Stimulated activated CD8-positive, alpha-beta memory T cell treated with anti-CD3 and anti-CD28 coated beads, Interleukin-7, amount 100 ng/mL, for 4 hours (primary cell): ENCODE results near the gene ASXL3.

Experiments used
- DNase-seq, 2 donors: peaks; one replicate each; pipeline ENCODE4 v3.0.0-alpha.2; 2020; ENCODE audit warnings: low read depth in 2 of 2

The ASXL3 gene

GRCh38 chr18:33660696-33661310 is 82.8 kb downstream of the ASXL3 start:
- DNase-seq = no peak

DNA sequence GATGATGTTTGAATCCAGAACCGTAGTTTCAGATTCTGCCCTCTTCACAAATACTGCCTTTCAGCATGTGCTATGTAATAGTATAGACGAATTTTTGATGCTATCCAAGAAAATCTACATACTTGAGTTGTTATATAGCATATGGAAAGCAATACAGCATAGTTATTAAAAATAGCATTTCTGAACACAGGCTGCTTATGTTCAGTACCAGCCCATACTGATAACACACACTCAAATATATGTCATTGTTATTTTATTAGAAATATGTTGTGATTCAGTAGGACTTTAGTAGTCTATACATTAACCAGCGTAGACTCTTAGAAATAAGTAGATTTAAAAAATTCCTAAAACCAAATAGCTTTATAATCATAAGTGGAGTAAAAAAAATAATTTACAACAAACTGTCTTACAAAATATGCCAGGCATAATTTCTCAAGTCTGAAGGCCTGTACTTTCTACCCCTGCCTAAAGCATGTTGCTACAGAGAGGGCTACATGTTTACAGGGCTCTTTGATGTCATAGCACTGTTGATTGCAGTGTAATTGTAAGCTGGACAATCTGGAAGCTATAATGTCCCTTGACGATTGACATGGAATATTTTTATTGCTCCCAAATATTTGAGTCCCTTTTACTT is 86.3 kb downstream of the ASXL3 start:
- DNase-seq = no peak

- DNase-seq = no peak
Measured at GRCh38 chr18:33665187-33665586, 87.2 kb downstream of the ASXL3 start.

- no peak for DNase-seq
Measured at GRCh38 chr18:33665641-33666040, 87.6 kb downstream of the ASXL3 start.

DNA sequence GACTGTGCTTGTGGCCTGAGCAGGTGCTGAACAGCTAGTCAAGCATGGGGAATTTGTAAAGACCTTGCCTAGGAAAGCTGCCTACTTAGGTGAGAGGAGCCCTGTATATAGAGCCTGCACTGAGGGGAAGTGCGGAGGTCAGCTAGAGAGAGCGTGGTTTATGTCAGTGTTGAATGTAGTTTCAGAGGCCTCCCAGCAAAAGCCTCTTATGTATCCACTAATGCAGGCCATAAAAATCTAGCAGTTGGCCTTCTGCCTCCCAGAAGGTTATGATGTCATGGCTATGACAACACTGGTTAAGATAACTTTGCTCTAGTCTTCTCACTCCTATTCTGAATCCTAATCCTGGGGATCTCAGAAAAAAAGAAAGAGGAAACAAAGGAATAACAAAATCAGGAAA is 88.9 kb downstream of the ASXL3 start:
- no peak for DNase-seq

- no peak for DNase-seq
Measured at GRCh38 chr18:33669589-33669988, 91.6 kb downstream of the ASXL3 start.

GRCh38 chr18:33670029-33670428 is 92.0 kb downstream of the ASXL3 start:
- DNase-seq = no peak

DNA sequence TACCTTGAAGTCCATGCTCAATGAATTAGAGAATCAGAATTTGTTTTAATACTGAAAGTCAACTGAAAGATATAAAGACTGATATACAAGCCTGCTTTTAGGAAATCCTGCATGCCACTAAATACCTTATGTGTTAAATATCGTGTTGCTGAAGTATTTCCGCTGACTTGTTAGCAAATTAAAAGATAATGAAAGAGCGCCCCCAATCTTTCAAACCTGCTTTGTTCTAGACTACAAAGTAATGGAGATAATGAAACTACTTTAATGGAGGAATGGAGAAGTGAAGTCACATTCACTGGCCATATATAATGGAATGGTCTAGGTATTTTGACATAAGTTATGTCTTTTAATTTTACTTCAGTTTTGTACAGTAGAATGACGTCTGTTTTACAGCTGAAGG is 95.7 kb downstream of the ASXL3 start:
- no peak for DNase-seq

- DNase-seq = no peak
Measured at GRCh38 chr18:33676593-33676992, 98.6 kb downstream of the ASXL3 start.

GRCh38 chr18:33677891-33678290 is 99.9 kb downstream of the ASXL3 start:
- DNase-seq = no peak

- DNase-seq = no peak
Measured at GRCh38 chr18:33682436-33682835, 104.4 kb downstream of the ASXL3 start.

DNA sequence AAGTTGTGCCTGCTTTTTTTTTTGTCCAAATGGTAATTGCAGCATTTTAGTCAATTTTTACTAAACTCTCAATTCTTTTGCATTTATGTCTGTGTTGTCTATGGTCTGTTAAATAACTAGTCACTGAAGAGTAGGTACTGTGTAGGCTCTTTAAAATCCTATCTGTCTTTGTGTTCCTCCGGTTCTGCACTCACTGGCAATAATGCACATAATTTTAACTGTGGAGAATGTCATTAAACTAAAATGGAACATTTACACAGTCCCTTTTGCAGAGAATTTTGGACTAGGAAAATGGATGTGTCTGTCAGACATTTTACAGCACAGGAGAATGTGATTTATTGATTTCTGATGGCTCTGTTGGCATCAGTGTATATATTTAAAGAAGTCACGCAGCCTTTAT is 116.6 kb downstream of the ASXL3 start:
- no peak for DNase-seq

DNA sequence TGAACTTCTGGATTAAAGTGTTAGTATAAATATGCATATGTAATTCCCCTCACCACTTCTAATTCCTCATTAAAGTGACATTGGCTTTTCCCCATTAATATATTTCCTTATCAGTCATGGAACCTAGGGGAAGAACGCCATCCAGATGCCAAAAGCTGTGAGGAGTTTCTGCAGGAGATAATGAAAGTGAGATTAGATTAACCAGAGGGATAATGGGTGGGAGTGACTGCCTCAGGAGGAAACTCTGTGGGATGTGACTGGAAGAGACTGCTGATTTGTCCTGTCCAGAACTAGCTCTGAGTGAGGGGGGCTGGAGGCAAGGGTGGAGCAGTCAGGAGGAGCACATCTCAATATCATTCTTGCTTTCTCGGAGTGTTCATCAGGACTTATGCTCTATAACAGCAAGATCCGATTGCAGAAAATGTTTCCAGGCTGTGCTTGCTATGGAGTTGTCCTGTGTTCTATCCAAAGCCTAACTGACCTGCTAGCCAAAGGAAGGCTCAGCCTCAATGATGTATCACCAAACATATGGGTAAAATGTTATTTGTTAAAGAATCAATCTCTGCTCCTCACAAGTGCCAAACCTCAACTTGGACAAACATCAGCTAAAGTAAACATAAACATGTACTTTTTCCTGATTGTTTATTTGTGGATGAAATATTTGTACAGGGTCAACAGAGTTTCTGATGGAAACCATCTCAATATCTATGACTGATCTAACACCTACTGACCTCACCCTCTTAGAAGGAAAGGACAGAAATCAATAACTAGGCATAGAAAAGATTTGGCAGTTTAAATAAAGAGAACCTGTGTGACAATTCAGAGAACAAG is 118.5 kb downstream of the ASXL3 start:
- DNase-seq = no peak

DNA sequence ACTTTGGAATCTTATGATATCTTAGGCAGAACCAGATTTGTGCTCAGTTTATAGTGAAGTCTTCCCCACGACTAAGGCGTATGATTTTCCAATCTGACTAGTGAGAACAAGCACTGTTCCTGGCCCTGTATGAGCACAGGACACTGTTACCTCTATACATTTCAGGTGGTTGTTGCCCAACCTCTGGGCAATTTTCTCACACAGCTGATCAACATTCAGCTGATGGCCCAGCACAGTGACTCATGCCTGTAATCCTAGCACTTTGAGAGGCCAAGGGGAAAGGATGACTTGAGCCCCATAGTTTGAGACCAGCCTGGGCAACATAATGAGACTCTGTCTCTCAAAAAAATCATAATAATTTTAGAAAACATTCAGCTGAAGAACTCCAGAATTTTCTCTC is 119.5 kb downstream of the ASXL3 start:
- DNase-seq = no peak

DNA sequence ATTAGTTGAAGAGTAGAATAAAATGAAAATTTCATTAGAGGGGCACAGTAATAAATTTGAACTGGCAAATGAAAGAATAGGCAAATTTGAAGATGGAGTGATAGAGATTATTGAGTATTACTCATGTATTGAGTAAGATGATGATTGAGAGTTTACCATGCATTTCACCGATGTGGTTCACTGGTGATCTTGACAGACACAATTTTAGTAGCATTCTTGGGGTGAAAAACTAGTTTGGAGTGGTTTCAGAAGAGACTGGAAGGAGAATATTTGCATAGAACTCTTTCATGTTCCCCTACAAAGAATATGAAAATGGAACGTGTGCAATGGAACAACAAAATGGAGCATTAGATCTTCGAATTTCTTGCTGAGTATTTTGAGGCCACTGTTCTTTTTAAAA is 121.4 kb downstream of the ASXL3 start:
- no peak for DNase-seq

GRCh38 chr18:33700513-33700976 is 122.5 kb downstream of the ASXL3 start:
- DNase-seq = no peak

GRCh38 chr18:33702625-33703024 is 124.6 kb downstream of the ASXL3 start:
- no peak for DNase-seq

- no peak for DNase-seq
Measured at GRCh38 chr18:33706391-33706790, 128.4 kb downstream of the ASXL3 start.

GRCh38 chr18:33708876-33709275 is 130.9 kb downstream of the ASXL3 start:
- DNase-seq = no peak

GRCh38 chr18:33710269-33710668 is 132.2 kb downstream of the ASXL3 start:
- DNase-seq = no peak

DNA sequence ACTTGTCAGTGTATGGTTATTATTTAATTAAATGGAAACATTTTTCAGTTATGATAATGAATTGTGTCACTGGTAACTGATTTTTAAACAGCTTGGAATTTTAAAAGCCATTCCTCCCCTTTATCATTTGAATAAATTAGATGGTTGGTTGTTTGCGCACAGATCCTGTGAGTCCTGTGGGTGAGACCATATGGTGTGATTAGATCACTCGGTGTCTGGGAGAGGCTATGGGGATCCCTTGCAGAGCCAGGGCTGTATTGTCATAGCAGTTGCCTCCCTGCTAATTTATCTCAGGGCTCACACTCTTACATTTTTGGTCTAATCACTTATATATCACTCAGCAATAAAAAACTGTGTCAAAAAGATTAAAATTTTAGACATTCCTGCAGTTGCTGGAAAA is 133.5 kb downstream of the ASXL3 start:
- no peak for DNase-seq

- DNase-seq = no peak
Measured at GRCh38 chr18:33712719-33713118, 134.7 kb downstream of the ASXL3 start.
